IPS DF 4.7 (cell line): ENCODE results near the gene PLEKHG4.

Experiments
- DNase-seq: peaks from one replicate; pipeline ENCODE4 v3.0.0-alpha.2; 2013; ENCODE audit warnings: low spot score; ENCODE audit errors: extremely low read depth

Gene PLEKHG4

DNA sequence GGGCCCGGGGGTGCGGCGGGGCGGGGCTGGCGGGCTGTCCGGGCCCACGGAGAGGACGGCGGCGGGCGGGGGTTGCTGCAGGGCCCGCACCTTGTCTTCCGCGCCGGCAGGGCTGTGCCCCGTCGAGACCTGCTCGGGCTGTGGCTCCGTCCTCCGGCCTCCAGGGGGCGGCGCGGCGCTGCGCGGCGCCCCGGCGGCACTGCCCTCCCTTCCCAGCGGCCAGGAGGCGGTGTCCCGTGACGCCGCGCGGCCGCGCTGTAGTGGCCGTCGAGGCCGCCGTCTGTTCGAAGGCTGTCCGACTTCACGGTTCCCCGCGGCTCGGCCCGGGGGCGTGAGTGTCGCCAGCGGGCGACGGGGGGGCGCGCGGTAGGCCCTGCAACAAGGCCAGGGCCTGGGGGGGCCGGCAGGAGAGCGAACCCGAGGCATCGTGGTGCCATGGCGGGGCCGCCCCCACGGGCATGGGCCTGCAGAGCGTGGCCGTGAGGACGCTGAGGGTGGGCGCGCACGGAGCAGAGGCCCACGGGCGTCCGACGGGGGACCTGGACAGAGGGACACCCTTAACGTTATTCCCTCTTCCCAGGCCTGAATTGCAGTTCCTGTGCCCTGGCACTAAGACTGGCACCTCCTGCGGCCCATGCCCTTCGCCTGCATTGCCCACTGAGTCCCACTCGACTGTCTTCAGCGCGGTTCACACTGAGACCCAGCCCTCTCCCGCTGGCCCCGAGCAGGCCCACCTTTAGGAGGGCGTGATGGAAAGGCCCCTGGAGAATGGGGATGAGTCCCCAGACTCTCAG is at the start of gene PLEKHG4:
PLEKHG4 (plus strand) TSS at position 237 of the 794 bp plus-strand sequence; CDS start at position 750, 513 bp downstream.
- DNase-seq, result no peak

DNA sequence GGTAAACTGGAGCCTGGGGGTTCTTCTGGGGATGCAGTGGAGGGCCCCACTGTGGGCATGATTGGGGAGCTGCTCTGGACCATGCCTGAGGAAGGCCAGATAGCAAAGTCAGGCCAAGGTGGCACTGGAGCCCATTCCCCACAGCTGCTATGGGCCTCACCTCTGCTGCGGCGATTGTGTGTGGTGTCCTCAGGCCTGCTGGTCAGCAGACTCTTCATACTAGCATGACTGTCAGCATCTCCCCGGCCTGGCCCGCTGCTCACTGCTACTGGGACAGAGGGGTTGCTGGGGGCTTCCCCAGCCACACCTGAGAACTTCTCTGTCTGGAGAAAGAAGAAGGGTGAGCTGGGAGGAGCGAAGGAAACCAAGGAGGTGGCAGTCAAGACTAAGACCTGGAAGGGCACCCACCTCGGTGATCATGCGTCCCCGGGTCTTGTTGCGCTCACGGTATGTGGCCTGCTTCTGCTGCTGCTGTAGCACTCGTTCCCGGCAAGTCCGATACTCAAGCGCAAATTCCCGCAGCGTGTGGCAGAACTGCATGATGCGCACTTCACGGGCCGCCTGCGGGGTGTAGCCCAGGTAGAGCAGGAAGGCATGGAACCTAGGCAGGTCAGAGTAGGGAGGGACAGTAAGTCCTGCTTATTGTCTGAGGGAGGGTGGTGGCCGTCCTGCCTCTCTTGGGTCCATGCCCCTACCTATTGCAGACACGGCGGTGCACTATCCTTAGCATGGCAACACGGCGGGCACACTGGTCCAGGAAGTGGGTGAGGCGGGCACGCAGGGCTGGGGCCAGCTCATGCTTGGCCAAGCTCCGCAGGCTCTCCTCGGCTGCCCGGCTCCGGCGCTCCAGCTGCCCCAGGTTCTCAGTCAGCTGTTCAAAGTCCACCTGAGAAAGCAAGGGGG is 49.2 kb upstream of the PLEKHG4 start:
- no peak for DNase-seq

DNA sequence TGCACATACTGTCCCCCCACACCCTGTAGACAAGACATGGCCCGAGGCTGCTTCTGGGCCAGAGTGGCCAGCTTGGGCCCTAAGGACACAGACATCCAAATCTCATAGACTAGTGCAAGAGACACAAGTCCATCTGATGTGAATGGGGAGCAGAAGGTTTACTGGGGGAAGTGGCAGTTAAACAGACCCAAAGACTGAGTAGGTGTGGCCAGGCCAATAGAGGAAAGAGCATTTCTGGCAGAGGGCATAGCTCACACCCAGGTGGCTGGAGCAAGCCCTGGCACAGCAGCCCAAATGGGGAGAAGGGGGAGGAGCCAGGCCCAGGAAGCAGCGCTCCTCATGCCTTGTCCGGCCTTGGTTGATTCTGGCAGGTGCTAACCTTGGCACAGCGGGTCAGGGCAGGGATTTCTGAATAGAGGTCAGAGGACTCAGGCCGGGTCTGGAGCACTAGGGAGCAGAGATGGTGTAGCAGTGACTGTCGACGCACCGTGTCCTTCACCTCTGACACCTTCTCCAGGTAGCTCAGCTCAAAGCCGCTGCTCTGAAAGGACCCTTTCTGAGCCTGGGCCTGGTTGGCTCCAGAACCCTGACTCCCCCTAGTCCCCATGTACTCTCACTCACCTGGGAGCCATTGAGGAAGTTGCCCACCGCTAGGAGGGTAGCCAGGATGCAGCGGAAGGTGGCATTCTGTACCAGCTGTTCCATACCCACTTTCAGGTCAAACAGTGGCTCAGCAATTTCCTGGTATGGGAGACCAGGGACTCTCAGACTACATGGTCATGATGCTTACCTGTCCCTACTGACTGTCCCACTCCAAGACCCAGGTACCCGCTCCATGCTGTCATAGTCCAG is 48.3 kb upstream of the PLEKHG4 start:
- DNase-seq, result no peak

DNA sequence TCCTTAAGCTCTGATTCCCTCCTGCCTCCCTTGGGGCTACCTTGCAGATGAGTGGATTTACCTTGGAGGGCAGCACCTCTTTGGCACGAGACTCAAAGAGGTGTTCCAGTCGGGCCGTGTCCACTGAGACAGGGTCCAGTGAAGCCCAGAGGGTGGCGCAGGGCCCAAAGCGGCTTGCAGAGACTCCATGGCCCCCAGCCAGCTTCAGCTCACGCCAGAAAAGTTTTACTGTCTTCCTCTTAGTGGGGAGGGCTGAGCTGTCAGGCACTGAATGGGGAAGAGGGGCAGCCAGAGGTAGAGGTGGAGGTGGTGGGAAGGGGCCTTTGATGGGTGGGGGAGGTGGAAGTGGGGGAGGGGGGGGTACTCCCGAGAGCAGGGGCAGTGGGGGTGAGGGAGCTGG is 45.7 kb upstream of the PLEKHG4 start:
- no peak for DNase-seq

DNA sequence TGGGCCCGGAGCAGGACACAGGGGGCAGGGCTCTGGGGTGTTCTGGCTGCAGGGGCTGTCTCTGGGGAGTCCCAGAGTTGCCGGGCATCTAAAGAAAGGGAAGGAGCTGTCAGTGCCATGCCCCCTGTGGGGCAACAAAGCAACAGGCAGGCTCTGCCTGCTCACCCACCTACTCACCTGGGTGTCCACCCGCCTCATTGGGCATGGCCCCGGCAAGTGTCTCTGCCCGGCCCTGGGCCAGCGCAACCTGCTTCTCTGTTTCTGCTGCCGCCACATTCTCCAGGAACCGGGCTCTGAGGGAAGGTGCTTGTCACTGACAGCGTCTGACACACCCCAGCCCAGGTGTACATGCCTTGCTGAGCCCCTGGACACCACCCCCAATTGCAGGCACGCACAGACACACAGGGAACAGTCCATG is 45.1 kb upstream of the PLEKHG4 start:
- DNase-seq, result no peak

GRCh38 chr16:67235816-67236562 is 43.3 kb upstream of the PLEKHG4 start:
- DNase-seq, result no peak

DNA sequence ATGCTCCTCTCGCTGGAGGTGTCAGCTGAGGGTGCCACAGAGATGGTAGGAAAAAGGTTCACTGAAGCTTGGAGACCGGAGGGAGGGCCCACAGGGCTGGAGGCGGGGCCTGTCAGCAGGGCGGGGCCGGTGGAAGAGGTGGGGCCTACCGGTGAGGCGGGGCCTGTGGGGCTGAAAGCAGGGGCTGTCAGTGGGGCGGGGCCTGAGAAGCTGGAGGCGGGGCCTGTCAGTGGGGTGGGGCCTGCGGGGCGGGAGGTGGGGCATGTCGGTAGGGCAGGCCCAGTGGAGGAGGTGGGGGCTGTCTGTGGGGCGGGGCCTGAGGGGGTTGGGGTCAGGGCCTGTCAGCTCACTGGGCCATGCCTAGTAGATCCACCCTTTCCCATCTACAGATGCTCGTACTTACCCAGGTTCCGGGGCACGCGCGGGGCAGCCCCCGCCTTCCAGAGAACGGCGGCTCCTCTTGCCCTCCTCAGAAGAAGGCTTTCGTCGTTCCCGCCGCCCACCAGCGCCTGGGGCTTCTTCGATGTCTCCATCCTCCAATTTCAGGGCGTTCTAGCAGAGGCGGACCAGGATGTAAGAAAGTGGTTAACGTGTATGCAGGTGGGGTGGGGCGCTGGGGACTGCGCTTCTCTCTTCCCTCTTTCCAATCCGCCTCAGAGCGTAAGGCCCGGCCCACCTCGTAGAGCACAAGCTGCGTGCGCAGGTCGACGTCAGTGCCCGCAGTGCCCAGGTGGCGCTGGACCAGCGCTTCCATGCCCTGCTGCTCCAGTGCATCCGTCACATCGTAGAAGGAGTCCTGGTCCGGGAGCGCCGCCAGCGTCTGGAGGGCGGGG is 42.6 kb upstream of the PLEKHG4 start:
- no peak for DNase-seq

- no peak for DNase-seq
Observed at GRCh38 chr16:67237396-67238277, 41.7 kb upstream of the PLEKHG4 start.

GRCh38 chr16:67238278-67238575 is 41.1 kb upstream of the PLEKHG4 start:
- no peak for DNase-seq

- DNase-seq, result no peak
Observed at GRCh38 chr16:67238806-67239470, 40.4 kb upstream of the PLEKHG4 start.

DNA sequence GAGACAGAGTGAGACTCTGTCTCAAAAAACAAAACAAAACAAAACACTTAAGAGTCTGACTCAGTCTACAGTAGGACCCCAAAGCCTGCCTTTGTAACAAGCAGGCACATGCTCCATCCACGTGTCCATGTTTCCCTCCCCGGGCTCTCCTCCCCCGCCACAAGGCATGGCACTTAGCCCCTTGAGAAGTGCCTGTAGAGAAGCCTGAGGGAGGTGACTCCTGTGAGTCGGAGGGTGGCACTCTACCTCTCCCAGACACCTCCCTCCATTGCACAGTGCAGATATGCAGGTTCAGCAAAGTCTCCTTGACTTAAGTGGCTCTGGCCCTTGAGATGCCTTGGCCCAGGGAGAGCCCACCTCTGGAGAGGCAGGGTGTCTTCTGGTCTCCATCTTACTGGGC is 38.8 kb upstream of the PLEKHG4 start:
- no peak for DNase-seq

DNA sequence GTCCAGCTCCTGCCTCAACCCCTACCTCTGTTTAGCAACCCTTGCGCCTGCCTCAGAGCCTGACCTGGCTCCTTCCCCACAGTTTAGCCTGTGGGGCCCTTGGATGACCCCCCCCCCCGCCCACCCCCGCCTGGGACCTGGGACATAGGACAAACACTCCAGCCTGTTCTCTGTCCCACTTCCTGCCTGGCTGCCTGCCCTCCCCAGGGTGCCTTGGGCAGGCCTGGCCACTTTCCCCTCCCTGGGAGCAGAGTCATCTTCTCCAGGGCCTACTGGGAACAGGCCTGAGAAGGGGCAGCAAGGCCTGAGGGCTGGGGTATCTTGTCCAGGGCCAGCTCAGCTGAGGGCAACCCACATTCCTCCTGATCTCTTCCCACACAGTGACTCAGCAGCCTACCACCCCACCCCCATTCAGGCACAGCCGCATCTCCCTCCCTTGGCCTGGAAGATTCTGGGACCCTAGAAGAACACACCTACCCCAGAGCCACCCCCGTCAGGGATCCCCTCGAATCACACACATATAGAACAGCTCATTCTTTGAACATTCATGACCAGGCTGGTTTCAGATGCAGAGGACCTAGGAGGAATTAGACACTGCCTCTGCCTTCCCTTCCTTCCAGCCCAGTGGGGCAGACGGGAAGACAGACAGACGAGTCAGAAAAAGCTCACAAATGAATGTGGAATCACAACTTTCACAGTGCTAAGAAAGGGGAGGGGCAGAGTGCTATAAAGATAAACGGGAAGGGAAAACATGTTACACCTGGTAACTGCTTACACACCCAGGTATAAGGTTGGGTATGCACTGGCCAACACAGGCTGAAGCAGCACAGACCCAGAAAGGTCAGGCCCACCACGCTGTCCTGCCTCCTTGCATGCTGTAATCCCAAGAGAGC is 38.1 kb upstream of the PLEKHG4 start:
- no peak for DNase-seq

- DNase-seq, result no peak
Observed at GRCh38 chr16:67242138-67242730, 37.1 kb upstream of the PLEKHG4 start.

DNA sequence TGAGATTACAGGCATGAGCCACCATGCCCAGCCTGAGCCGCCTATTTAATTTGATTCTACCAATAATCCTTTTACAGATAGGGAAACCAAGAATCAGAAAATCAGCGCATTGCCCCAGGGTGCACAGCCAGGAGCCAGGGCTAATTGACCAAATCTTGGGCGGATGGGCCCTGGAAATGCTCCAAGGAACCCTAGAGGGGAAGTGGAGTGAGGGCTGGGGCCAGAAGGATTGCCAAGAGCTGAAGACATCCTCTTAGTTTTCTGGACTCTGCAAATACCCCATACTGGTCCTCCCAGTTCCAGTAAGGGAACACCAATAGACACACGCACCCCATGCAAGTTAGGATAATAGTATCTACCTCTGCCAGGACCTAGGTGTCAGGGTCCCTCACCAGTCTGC is 35.9 kb upstream of the PLEKHG4 start:
- DNase-seq, result no peak

GRCh38 chr16:67244387-67245185 is 34.7 kb upstream of the PLEKHG4 start:
- DNase-seq, result no peak

DNA sequence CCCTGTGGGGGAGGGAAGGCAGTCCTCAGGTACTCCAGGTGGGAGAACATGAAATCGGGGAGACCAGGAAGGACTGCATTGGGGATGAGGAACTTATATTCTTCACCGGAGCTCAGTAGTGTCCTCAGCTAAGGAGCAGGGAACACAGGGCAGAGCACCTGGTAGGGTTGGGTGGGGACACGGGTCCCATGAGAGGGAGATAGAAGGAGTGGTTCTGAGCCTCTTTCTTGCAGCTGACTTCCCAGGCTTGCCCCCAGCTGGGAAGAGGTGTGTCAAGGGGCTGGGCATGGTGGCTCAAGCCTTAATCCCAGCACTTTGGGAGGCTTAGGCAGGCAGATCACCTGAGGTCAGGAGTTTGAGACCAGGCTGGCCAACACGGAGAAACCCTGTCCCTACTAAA is 34.1 kb upstream of the PLEKHG4 start:
- no peak for DNase-seq
